AG08396 (cell line): ENCODE results near the gene APOF.
"Not testable (repeated sequence)": the region's sequence is repeated elsewhere in the genome, so short reads cannot be mapped to it uniquely, and the experiment has no call there.

Experiments
- DNase-seq: peaks from one replicate; pipeline ENCODE4 v3.0.0; 2012; ENCODE audit warnings: low spot score, mixed read lengths

Gene APOF

GRCh38 chr12:56366948-56367347, 4.3 kb upstream of the APOF start:
- DNase-seq, result no peak

GRCh38 chr12:56361487-56362129, 1.0 kb downstream of the APOF start:
- no peak for DNase-seq

- peak; percentile 95 for DNase-seq
Observed at GRCh38 chr12:56359851-56360767, 2.5 kb downstream of the APOF start, which contains the start of gene STAT2. STAT2 (minus strand) TSS chr12:56360107; CDS start chr12:56356571, 3,536 bp downstream.

GRCh38 chr12:56358836-56359532, 3.7 kb downstream of the APOF start:
- peak; percentile 64 for DNase-seq

GRCh38 chr12:56351325-56351724, 11.3 kb downstream of the APOF start:
- no peak for DNase-seq

GRCh38 chr12:56350662-56351061, 12.0 kb downstream of the APOF start:
- no peak for DNase-seq

GRCh38 chr12:56348776-56349175, 13.9 kb downstream of the APOF start:
- no peak for DNase-seq

GRCh38 chr12:56347255-56347654, 15.4 kb downstream of the APOF start:
- DNase-seq, result not testable (repeated sequence)

- no peak for DNase-seq
Observed at GRCh38 chr12:56346675-56347074, 16.0 kb downstream of the APOF start.

- not testable (repeated sequence) for DNase-seq
Observed at GRCh38 chr12:56342290-56342689, 20.4 kb downstream of the APOF start.

- DNase-seq, result no peak
Observed at GRCh38 chr12:56341616-56342015, 21.0 kb downstream of the APOF start.

- no peak for DNase-seq
Observed at GRCh38 chr12:56339158-56339422, 23.6 kb downstream of the APOF start.

- DNase-seq, result no peak
Observed at GRCh38 chr12:56338308-56339157, 24.1 kb downstream of the APOF start, which contains the start of gene IL23A. IL23A (plus strand) TSS chr12:56338884; CDS start chr12:56339045, 161 bp downstream.

- DNase-seq, result no peak
Observed at GRCh38 chr12:56337753-56338251, 24.9 kb downstream of the APOF start.

GRCh38 chr12:56336361-56337167, 26.1 kb downstream of the APOF start:
- no peak for DNase-seq

GRCh38 chr12:56335527-56335926, 27.1 kb downstream of the APOF start:
- not testable (repeated sequence) for DNase-seq

GRCh38 chr12:56334490-56334793, 28.2 kb downstream of the APOF start:
- no peak for DNase-seq

- DNase-seq, result peak; percentile 97
Observed at GRCh38 chr12:56333679-56334489, 28.8 kb downstream of the APOF start, which contains the start of gene PAN2. PAN2 (minus strand) TSS chr12:56334000; CDS start chr12:56333094, 906 bp downstream.

GRCh38 chr12:56333197-56333678, 29.4 kb downstream of the APOF start:
- no peak for DNase-seq
